Sigmoid colon (tissue), 4 donors: ENCODE data around the gene PCDHGA9.

ENCODE experiments used
- EP300 ChIP-seq, 4 donors: sonication (generic); formaldehyde crosslinking; IDR thresholded peaks; one replicate each; pipeline ENCODE4 v1.6.1; 2017; ENCODE audit warnings: antibody characterized with exemption in 4 of 4
- POLR2A ChIP-seq, 2 donors: fragments of 450-650 bp; IDR thresholded peaks; one replicate each; pipeline ENCODE4 v1.6.1; 2016; ENCODE audit warnings: antibody characterized with exemption in 2 of 2, mild to moderate bottlenecking in 2 of 2, moderate library complexity in 2 of 2

DNA sequence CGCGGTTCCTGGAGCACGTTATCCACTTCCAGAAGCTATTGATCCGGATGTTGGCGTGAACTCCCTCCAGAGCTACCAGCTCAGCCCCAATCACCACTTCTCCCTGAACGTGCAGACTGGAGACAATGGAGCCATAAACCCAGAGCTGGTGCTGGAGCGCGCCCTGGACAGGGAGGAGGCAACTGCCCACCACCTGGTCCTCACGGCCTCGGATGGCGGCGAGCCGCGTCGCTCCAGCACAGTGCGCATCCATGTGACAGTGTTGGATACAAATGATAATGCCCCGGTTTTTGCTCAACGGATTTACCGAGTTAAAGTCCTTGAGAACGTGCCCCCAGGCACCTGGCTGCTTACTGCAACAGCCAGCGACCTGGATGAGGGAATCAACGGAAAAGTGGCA is 809 bp downstream of the PCDHGA9 start:
- TF ChIP-seq POLR2A (IDR thresholded peaks at IDR 0.05), result no peak
- no peak for TF ChIP-seq EP300 (IDR thresholded peaks at IDR 0.05)
